Stimulated activated CD8-positive, alpha-beta memory T cell treated with anti-CD3 and anti-CD28 coated beads, Interleukin-4, amount 100 ng/mL, for 24 hours (primary cell): Measurements from ENCODE around the gene ALDH5A1.
"Not testable (repeated sequence)": the region's sequence is repeated elsewhere in the genome, so short reads cannot be mapped to it uniquely, and the experiment has no call there.

ENCODE experiments used
- DNase-seq: peaks from one replicate; pipeline ENCODE4 v3.0.0-alpha.2; 2020; ENCODE audit warnings: low read depth

Gene ALDH5A1

DNA sequence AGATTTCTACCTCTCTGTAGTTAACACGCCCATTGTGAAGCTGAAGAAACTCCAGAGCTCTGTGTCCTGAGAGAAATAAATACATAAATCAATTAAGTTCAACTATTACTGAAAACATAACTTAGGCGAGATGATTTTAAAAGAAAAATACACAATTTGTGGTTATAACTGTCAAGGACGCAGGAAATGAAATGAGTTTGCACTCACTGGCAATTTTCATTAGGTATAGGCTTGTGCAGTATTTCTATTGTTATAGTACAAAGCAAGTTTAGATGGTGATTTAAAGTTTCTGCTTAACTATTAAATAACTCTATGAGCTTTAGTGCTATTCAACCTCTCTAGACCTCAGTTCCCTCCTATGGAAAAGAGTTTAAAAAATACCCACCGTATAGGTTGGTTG is 8.7 kb upstream of the ALDH5A1 start:
- no peak for DNase-seq

DNA sequence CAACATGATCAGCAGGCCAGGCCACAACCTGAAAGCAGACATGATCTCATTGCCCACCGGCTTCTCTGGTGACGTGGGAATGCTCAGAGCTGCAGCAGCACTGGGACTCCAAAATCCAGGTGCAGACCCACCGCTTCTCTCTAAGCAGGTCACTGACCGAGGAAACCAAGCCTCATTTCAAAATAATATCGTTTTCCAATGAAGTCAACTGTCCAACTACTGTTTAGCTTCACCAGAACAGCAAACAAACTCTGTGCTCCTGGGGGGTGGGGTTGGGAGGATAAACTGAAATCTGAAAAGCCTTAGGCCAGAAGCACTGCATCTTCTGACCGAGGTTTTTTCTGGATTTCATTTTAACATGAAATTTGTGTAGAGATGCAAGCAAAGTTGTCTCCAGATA is 5.3 kb upstream of the ALDH5A1 start, which contains the start of gene GPLD1:
Gene GPLD1 (minus strand): TSS at position 109 of the 400 bp plus-strand sequence. CDS start 67 bp downstream, at position 42.
- no peak for DNase-seq

DNA sequence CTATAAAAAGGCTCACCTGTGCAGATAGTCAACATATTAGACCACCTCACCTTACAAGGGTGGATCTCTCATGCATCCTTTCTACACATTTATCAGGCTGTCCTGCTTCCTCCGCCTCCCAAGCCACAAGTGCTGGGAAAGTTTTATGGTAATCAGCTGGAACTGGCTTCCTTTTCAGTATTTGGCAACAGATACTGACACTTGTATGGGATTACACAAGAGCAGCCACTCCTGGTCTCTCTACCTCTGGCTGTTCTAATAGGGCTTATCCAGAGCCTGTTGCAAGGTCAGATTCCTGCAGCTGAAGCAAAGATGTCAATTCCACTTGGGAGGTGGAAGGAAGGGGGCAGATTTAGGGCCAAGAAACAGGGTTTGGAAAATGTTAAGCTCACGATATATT is 4.9 kb upstream of the ALDH5A1 start:
- no peak for DNase-seq

DNA sequence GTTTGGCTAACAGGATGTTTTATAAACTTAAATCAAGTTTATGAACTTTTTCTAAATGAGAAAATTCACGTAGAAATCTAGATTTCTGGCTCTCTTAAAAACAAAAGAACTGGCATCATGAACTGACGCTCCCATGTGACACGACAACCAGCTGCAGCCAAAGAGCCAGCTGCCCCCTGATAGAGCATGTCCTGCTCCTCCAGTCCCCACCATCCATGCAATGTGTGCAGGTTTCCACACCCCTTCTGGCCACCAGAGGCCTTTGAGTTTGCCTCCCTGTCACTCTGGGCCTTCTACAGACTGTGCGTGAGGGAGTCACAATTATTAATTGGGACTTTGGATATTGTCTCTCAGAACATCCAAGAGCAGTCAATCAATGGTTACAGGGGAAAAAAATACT is 3.8 kb upstream of the ALDH5A1 start:
- DNase-seq: no peak

DNA sequence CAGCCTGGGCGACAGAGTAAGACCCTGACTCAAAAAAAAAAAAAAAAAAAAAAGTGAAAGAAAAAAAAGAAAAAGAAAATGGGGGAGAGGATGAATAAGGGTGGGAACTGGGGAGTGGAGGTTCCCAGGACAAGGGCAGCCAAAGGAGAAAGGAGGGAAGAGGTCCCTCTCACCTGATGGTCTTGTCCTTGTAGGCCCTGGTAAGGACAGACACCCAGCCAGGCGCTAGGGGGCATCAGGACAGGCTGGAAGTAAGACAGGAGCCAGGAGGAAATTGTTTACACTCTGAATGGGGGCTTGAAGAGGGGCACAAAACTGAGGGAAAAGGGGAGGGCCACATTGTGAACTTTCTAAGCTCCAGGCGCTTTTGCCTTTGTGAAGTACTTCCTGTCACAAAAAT is 2.3 kb upstream of the ALDH5A1 start:
- DNase-seq: no peak

DNA sequence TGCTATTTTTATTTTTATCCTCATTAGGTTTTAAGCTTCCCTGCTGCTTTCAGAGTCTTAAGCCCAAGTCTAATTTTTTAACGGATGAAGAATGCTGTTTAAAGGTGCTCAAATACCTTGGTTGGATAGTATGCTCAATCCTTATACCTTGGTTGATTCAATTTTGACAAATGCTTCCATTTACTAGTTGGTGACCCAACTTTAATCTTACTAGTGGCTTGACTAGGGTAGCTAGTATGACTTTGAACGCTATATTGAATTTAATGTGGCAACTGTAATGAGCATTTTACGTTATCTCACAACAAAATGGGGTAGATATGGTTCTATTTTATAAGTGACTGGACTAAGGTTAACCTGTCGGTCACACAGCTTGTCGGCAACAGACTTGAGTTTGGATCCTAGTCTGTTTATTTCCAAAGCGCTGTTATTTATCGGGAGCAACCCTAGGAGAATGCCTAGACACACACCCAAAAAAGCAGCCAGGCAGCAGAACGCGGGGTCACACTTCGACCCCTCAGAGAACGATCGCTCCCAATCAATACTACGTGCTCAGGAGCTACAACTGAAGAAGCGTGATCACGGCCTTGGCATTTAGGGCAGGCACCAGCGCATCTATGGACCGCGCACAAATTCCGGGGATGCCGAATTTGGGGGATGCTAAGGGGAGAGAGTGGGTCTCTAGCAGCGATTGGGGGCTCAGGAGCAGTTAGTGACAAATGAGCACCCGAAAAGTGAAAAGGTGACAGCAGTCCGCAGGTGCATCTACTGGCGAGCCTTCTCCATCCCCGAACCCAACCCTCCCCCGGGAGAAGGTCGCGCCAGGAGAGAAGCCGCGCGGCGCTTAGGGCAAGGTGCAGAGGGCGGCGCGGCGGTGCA is 586 bp upstream of the ALDH5A1 start:
- no peak for DNase-seq

DNA sequence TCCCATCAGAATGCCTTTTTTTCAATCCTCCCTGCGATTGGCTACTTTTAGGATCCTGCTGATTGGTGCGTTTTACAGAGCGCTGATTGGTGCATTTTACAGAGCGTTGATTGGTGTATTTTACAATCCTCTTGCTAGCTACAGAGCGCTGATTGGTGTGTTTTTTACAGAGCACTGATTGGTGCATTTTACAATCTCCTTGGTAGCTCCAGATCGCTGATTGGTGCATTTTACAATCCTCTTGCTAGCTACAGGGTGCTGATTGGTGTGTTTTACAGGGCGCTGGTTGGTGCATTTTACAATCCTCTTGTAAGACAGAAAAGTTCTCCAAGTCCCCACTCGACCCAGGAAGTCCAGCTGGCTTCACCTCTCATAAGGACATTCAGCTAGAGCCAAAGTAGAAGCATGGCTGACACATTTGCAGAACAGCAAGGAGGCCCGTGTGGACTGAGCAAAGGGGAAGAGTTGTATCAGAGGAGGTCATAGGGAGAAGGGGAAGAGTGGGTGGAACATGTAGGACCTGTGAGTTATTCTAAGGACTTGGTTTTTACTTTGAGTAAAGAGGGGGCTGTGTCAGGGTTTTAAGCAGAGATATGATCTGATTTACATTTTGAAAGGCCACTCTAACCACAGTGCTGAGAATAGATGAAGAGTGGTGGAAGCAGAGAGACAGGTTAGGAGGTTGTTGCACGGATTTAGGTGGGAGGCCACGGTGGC is 2.6 kb downstream of the ALDH5A1 start:
- no peak for DNase-seq

DNA sequence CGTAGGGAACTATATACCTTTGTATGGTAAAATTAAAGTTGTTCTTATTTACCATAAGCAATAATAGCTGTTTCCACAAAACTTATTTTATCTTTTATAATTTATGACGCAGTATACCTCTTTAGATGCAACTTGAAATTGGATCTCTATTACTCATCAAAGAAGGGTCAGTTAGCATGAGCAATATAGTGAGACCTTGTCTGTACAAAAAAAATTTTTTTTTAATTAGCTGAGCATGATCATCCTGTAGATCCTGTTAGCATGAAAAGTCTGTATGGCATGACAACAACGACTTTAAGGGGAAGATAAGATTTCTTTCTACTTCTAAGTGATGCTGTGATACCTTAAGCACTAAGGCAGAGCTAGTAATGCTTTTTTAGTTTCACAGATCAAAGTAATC is 5.9 kb downstream of the ALDH5A1 start:
- no peak for DNase-seq

DNA sequence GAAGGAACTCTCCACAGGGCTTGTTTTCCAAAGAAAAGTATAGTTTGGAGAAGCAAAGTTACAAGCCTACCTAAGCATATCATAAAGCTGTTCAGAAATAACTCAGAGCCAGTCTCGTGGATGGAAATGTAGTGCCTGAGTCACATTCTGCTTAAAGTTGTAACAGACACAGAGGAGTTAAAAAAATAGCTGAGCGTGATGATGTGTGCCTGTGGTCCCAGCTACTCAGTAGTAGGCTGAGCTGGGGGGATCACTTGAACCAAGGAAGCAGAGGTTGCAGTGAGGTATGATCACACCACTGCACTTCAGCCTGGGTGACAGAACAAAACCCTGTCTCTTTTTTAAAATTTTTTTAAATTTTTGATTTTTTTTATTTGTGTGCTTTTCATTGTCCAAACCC is 6.6 kb downstream of the ALDH5A1 start:
- no peak for DNase-seq

DNA sequence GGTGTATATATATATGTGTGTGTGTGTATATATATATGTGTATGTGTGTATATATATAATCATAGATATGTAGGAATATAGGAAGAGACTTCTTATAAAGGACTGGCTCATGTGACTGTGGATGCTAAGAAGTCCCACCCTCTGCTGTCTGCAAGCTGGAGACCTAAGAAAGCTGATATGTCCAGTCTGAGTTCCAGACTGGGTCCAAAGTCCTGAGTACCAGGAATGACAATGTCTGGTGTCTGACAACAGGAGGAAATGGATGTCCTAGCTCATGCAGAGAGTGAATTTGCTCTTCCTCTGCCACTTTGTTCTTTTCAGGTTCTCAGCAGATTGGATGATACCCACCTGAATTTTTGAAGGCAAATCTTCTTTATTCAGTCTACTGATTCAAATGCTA is 7.1 kb downstream of the ALDH5A1 start:
- no peak for DNase-seq

DNA sequence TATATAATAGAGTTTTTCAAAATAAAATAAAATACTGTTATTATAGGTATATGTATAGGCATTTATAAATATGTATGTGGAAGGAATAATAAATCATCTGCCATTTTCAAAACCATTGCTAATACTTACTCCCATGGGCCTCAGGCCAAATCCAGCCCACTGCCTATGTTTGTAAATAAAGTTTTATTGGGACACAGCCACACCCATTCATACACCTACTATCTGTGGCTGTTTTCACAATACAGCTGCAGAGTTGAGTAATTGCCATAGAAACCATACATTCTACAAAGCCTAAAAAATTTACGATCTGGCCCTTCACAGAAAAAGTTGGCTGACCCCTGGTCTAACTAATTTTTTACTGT is 9.5 kb downstream of the ALDH5A1 start:
- no peak for DNase-seq

DNA sequence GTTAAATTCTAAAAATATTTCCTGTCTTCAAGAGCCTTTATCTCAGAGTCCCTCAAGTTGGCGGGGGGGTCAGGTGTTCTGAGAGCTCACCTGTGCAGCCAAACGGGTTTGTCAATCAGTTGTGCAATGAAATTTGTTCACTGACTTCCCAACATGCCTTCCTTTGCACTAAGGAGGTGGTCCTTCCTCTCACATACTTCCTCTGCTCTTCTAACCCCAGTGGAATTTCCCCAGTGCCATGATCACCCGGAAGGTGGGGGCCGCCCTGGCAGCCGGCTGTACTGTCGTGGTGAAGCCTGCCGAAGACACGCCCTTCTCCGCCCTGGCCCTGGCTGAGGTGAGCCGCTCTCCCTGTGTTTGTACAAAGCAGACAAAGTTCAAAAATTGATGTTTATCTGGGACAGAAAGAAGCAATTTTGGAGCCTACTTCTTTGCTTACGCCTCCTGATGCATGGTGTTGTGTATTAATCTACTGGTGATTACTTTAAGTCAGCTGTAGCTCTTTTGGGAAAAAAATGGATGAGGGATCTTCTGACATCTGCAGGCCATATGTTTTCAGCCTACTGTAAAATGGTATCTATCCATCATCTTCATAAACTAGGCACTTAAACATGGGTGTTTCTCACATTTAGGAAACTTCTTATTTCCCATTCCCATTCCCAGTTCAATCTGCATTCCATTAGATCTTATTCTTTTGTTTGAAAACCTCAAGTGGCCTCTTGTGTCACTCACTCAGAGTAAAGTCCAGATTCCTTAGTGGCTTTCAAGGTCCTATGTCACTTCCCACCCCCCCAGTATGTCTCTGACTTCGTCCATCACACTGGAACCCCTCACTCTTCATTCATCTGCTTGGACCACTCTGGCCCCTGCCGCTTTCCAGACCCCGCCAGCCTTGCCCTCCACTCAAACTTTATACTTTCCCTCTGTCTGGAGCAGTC is 10.1 kb downstream of the ALDH5A1 start:
- no peak for DNase-seq

DNA sequence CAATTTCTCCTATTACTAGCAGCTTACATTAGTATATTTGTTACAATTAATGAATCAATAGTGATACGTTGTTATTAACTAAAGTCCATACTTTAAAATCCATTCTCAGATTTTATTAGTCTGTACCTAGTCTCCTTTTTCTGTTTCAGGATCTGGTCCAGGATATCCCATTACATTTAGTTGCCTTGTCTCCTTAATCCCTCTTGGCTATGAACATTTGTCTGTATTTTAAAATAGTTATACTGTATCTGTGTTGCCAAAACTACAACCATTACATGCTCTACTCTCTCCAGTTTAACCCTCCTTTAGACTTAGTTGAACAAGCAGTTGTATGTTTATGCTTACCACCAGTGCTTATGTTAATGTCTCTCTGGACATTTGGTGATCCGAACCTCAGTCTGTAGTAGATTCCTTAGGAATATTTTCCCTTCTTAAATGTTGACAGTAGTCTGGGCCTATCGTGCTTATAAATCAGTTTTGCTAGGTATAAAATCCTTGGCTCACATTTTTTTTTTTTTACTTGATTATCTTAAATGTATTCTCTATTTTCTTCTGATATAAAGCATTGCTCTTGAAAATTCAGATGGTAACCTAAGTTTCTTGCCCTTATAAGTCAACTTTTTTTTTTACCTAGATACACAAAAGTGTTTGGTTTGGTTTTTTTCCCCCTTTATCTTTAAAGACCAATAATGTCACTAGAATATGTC is 12.2 kb downstream of the ALDH5A1 start:
- no peak for DNase-seq

DNA sequence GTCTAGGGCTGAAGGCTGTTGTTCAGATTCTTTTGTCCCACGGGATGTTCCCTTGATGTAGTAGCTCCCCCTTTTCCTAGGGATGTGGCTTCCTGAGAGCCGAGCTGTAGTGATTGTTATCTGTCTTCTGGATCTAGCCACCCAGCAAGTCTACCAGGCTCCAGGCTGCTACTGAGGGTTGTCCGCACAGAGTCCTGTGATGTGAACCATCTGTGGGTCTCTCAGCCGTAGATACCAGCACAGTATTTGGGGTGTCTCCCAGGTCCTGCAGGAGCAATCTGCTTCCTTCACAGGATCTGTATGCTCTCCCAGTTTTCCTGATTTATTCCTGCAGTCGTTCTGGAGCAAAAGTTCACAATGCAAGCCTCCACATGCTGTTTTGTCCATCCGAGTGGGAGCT is 17.2 kb downstream of the ALDH5A1 start:
- DNase-seq: not testable (repeated sequence)

DNA sequence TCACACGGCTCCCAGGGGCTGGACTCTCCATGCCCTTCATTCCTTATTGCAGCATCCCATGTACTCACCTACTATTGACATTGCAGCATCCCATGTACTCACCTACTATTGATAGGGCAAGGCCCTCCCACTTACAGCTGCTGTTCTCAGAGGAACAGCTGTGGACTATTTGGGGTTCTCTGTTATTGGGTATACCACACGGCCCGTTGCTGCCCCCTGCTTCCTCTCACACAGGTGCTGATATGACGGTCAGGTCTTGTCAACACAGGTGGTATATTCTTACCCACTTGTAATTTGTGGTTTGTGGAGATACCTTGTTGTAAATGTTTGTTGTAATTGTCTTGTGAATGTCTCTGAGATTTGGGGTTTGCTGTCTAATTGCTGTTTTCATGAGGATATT is 18.8 kb downstream of the ALDH5A1 start:
- DNase-seq: no peak

DNA sequence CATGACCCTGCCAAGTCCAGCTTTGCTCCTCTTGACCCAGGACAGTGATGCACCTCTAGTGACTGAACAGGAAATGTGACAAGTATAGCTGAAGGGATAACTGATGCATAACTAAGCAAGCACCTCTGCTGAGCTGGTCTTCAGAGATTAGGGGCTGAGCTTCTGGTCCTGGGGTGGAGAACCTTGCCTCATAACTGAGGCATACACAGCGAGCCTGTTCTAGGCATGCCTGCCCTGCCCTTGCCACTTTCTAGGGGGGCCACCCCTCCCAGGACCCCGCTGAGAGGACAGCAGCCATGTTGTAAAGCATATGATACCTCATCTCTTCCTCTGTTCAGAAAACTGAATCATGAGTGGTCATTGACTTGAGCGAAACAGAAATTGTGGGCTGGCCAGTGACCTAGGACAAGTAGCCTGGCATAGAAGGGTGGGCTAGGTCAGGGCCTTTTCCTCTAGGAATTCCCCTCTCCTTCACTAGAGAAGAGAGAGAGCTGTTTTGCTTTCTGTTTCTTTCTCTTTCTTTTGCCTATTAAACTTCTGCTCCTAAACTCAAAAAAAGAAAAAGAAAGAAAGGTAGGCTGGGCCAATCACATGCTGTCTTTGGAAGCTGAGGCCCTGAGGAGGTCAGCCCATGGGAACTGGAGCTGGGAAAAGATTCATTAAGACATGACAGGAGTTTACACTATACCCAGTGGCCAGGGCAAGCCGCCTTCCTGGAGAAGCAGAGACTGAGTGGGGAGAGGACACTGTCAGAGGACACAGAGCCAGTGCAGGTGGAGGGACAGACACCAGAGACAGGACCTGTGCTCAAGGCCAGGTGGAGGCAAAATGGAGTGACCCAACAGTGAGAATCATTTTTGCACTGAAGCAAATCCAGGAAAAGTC is 23.1 kb downstream of the ALDH5A1 start:
- DNase-seq: no peak

DNA sequence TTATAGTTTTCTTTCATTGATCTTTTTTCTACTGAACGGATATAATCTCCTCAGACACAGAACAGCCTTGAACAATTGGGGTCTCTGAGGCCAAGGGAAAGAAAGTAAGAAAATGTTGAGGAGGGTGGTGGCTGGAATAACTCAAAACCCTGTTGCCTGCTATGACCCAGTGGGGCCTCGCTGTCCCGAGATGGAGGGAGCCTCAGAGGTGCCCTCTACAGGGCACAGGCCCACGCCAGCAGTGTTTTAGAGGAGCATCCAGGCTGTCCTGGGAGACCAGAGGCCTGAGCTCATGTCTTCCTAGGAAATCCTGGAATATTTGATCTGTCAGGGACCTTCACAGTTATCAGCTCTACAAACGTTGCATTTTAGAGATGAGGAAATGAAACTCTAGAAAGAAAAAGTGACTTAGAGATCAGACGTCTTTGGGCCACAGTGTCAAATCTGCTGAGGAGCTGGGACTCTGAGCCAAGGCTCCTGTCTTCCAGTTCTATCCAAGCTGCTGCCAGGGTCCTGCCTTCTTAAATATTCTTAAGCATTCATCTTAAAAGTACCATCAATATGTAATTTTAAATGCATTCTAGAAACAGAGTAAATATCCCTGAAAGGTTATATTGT is 26.3 kb downstream of the ALDH5A1 start:
- peak; percentile 10 for DNase-seq

DNA sequence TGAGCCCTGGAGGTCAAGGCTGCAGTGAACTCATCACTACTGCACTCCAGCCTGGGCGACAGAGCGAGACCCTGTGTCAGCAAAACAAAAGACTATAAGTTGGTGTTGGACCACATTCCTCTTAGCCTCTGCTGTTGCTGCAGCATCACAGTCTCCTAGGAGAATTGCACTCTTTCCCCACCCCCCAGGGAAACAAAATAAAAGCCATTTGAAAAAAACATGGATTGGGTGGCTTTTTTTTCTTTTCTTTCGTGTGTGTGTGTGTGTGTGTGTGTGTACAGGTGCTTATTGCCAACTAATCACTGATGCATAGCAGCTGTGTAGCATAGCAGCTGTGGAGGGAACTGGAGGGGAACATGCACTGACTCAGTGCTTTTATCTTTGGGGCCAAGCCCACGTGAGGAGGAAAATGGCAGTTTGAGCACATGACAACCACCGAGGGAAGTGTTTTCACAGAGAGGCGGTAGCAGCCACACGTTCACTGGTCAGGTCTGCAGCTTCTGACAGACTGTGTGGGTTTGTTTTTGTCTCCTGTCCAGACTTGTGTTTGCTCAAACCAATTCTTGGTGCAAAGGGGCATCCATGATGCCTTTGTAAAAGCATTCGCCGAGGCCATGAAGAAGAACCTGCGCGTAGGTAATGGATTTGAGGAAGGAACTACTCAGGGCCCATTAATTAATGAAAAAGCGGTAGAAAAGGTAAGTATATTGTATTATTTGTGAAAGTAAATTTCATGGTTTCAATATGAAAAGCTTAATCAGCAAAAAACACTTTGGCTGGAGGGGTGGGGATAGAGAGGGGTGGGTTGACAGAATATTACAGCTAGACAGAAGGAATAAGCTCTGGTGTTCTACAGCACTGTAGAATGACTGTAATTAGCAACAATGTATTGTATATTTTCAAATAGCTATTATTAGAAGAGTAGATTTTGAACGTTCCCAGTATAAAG is 27.7 kb downstream of the ALDH5A1 start:
- DNase-seq: no peak

DNA sequence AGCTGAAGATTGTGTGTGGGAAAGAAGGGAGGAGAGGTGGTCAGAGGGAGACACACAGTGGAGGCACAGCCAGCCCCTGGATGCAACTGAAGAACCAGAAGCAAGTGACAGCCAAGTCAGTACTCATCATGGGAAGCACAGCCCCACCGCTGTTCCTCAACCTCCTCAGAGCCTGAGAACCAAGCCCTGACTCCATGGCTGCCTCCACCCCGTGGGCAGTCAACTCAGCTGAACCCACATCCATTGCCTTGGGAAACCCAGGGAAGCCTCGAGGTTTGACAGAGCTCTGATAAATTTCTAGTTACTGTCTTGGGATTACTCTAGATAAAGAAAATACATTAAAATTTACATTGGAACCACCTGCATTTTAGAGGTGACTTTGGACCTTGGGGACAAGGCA is 29.6 kb downstream of the ALDH5A1 start:
- DNase-seq: no peak
